ENCODE measurements around the gene AUTS2. TPM values are rescaled to one million over a fixed set of nuclear protein-coding genes. Genes with fewer than 3 reads are reported as not detected.
A peak's percentile ranks its signal among the peaks of the same experiment; 100 is the strongest.

Gene AUTS2
- total and polyA plus RNA-seq, 10 donors, result 6.1 to 54.8 (median 29.1) TPM

- DNase-seq, result no peak
- Histone ChIP-seq H3K9me3 (no peaks in the 10 kb centered on the region), H3K27me3 (replicated peaks in 1 of 7) (no peaks in the 10 kb centered on the region), H3K27ac (no peak overlapping the region), H3K36me3 (no peaks in the 10 kb centered on the region), H3K4me3 (no peak overlapping the region), H3K4me1 (peaks cover 0 to 16% (median 0%) of the 10 kb centered on the region in 6 donors)
- intact Hi-C loops (cut with DNase I; ENCODE audit: low total_unique reads), result no loop called here
- no peak for TF ChIP-seq POLR2A (IDR thresholded peaks at IDR 0.05)
- WGBS, 5 donors, result 78 to 91% (median 82%) methylated on average over 3 of the region's 3 CpGs
These were observed 287.2 kb downstream of the AUTS2 start for GRCh38 chr7:69885431-69885830.

DNA sequence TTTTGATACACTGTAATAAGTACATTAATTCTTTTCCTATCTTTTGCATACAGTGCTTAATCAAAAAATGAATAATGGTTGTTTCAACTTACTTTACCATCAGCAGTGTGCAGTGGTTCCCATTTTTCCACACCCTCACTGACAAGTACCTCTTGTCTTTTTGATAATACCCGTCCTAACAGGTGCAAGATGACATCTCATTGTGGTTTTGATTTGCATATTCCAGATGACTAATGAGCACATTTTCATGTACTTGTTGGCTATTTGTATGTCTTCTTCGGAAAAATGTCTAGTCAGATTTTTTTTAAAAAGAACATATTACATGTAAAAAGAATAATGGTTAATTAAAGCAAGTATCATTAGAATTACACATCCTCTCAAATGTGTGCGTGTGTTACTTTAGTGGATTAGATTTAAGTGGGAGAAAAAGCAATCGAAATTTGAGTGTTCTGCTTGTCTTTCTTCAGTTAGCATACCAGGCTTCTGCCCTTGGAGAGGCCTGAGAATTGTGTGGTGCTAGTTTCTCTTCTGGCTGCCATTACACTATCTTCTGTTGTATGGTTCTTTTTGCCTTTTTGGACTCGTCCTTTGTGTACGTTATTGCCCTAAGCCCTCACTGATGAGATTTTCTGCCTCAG, 291.2 kb downstream of the AUTS2 start:
- H3K27ac ChIP-seq, result peak overlapping the region in 1 of 8 donors; percentile 7
- DNase-seq, result no peak
- no peaks in the 10 kb centered on the region for H3K4me1 ChIP-seq
- no peaks in the 10 kb centered on the region for H3K9me3 ChIP-seq
- no peak for TF ChIP-seq POLR2AphosphoS5 (IDR thresholded peaks at IDR 0.05)
- no peak for TF ChIP-seq POLR2A (IDR thresholded peaks at IDR 0.05)
- TF ChIP-seq CTCF (IDR thresholded peaks at IDR 0.05 in 8 of 11, conservative IDR thresholded peaks at IDR 0.05 in 3 of 11), result no peak
- intact Hi-C loops (cut with DNase I; ENCODE audit: low total_unique reads), result no loop called here
- H3K27me3 ChIP-seq (replicated peaks in 1 of 7), result no peaks in the 10 kb centered on the region
- no peak overlapping the region for H3K4me3 ChIP-seq
- H3K36me3 ChIP-seq, result no peaks in the 10 kb centered on the region
- WGBS, 5 donors, result 71 to 77% (median 76%) methylated on average over 6 of the region's 6 CpGs

GRCh38 chr7:69889976-69890351, 291.7 kb downstream of the AUTS2 start:
- 78 to 87% (median 82%) methylated on average over 6 of the region's 6 CpGs for WGBS, 5 donors
- Histone ChIP-seq H3K27ac (peak overlapping the region in 1 of 8 donors; percentile 7), H3K4me1 (no peaks in the 10 kb centered on the region), H3K27me3 (replicated peaks in 1 of 7) (no peaks in the 10 kb centered on the region), H3K9me3 (no peaks in the 10 kb centered on the region), H3K36me3 (no peaks in the 10 kb centered on the region), H3K4me3 (no peak overlapping the region)
- TF ChIP-seq POLR2AphosphoS5 (IDR thresholded peaks at IDR 0.05), result no peak
- no peak for TF ChIP-seq POLR2A (IDR thresholded peaks at IDR 0.05)
- TF ChIP-seq CTCF (IDR thresholded peaks at IDR 0.05 in 8 of 11, conservative IDR thresholded peaks at IDR 0.05 in 3 of 11), result no peak
- intact Hi-C loops (cut with DNase I; ENCODE audit: low total_unique reads), result no loop called here
- DNase-seq, result no peak

DNA sequence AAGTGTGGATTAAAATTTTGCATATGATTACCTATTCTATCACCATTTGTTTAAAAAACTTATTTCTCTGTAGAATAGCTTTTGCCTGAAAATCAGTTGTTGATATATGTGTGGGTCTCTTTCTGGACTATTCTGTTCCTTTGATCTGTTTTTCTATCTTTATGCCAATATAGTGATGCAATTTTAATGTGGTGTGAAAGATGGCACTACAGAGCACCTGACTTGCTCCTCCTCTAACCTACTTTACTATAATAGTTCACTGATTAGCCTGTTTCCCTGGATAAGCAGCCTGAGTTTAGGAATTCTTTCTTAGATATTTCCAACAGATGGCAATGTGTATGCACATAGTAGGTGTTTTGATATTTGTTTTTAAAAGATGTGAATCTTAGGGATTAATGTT, 294.5 kb downstream of the AUTS2 start:
- DNase-seq, result no peak
- no peak overlapping the region for H3K4me3 ChIP-seq
- no peak overlapping the region for H3K27ac ChIP-seq
- H3K9me3 ChIP-seq, result no peaks in the 10 kb centered on the region
- intact Hi-C loops (cut with DNase I; ENCODE audit: low total_unique reads), result no loop called here
- no peaks in the 10 kb centered on the region for H3K27me3 ChIP-seq (replicated peaks in 1 of 7)
- TF ChIP-seq POLR2AphosphoS5 (IDR thresholded peaks at IDR 0.05), result no peak
- no peak for TF ChIP-seq CTCF (IDR thresholded peaks at IDR 0.05 in 8 of 11, conservative IDR thresholded peaks at IDR 0.05 in 3 of 11)
- TF ChIP-seq POLR2A (IDR thresholded peaks at IDR 0.05), result no peak
- H3K36me3 ChIP-seq, result no peaks in the 10 kb centered on the region
- H3K4me1 ChIP-seq, result no peaks in the 10 kb centered on the region

- no peak overlapping the region for H3K27ac ChIP-seq
- peak in 3 of 11 experiments; percentile 18 to 34 (median 19) for TF ChIP-seq CTCF (IDR thresholded peaks at IDR 0.05 in 8 of 11, conservative IDR thresholded peaks at IDR 0.05 in 3 of 11)
- TF ChIP-seq POLR2AphosphoS5 (IDR thresholded peaks at IDR 0.05), result no peak
- TF ChIP-seq POLR2A (IDR thresholded peaks at IDR 0.05), result no peak
These were observed 295.6 kb downstream of the AUTS2 start for GRCh38 chr7:69893906-69894305.

More at GRCh38 chr7:69893906-69894305, 295.6 kb downstream of the AUTS2 start:
- no peaks in the 10 kb centered on the region for H3K27me3 ChIP-seq (replicated peaks in 1 of 7)
- intact Hi-C loops (cut with DNase I; ENCODE audit: low total_unique reads), result no loop called here
- DNase-seq, result no peak
- H3K4me1 ChIP-seq, result no peaks in the 10 kb centered on the region
- H3K36me3 ChIP-seq, result no peaks in the 10 kb centered on the region
- no peak overlapping the region for H3K4me3 ChIP-seq
- WGBS, 5 donors, result 59 to 81% (median 73%) methylated on average over 3 of the region's 3 CpGs
- no peaks in the 10 kb centered on the region for H3K9me3 ChIP-seq

All from spleen (tissue), 11 donors.